GM23338 (cell line): ENCODE measurements around the gene ADD3. TPM values are rescaled to one million over a fixed set of nuclear protein-coding genes. Genes with fewer than 3 reads are reported as not detected.

Experiments
- ATAC-seq: fragments of 200-7000 bp; cut with Tn5 transposase; 3 replicates; pipeline ENCODE4 v1.9.1; 2020
- DNase-seq: peaks from one replicate; pipeline ENCODE4 v3.0.0-alpha.2; 2015; ENCODE audit warnings: low spot score
- H2AFZ ChIP-seq: fragments of 200-600 bp; sonication (generic); 2 replicates; pipeline ENCODE4 v1.8.0; 2016; ENCODE audit warnings: antibody characterized with exemption, mild to moderate bottlenecking, moderate library complexity
- H3F3A ChIP-seq: fragments of 200-600 bp; sonication (generic); replicated peaks from 2 replicates; pipeline ENCODE4 v1.8.0; 2017; ENCODE audit warnings: antibody characterized with exemption, mixed run types, low read depth
- H3K27ac ChIP-seq: fragments of 200-600 bp; sonication (generic); 2 replicates; pipeline ENCODE4 v1.6.1; 2016; ENCODE audit warnings: low read depth
- H3K27me3 ChIP-seq: fragments of 200-600 bp; sonication (generic); 2 replicates; pipeline ENCODE4 v1.8.0; 2016; ENCODE audit warnings: mild to moderate bottlenecking, mixed run types, moderate library complexity; ENCODE audit not compliant: insufficient read depth
- H3K36me3 ChIP-seq: fragments of 200-600 bp; sonication (generic); 2 replicates; pipeline ENCODE4 v1.8.0; 2016; ENCODE audit warnings: mild to moderate bottlenecking; ENCODE audit not compliant: insufficient read depth
- H3K4me1 ChIP-seq: fragments of 200-600 bp; sonication (generic); 2 replicates; pipeline ENCODE4 v1.8.0; 2016; ENCODE audit warnings: mild to moderate bottlenecking, moderate library complexity; ENCODE audit not compliant: insufficient read depth
- H3K4me2 ChIP-seq: fragments of 200-600 bp; sonication (generic); 2 replicates; pipeline ENCODE4 v1.7.1; 2017; ENCODE audit warnings: mixed run types
- H3K4me3 ChIP-seq: fragments of 200-600 bp; sonication (generic); 2 replicates; pipeline ENCODE4 v1.6.1; 2016; ENCODE audit warnings: mixed run types
- H3K79me2 ChIP-seq: fragments of 200-600 bp; sonication (generic); replicated peaks from 2 replicates; pipeline ENCODE4 v1.8.0; 2017; ENCODE audit warnings: mild to moderate bottlenecking; ENCODE audit not compliant: insufficient read depth
- H3K9me2 ChIP-seq: fragments of 200-600 bp; sonication (generic); 2 replicates; pipeline ENCODE4 v1.8.0; 2017; ENCODE audit not compliant: insufficient read depth
- H4K20me1 ChIP-seq: fragments of 200-600 bp; sonication (generic); replicated peaks from 2 replicates; pipeline ENCODE4 v1.8.0; 2017; ENCODE audit warnings: mild to moderate bottlenecking; ENCODE audit not compliant: insufficient read depth
- H3K27ac Mint-ChIP-seq: 2 replicates; pipeline ENCODE4 v1.8.0; 2020; ENCODE audit warnings: inconsistent platforms, mild to moderate bottlenecking, moderate library complexity, mixed read lengths
- H3K27me3 Mint-ChIP-seq: 3 replicates; pipeline ENCODE4 v1.8.0; 2022; ENCODE audit warnings: low read depth, mild to moderate bottlenecking, moderate library complexity, mixed read lengths, inconsistent platforms; ENCODE audit not compliant: insufficient read depth, poor library complexity
- H3K36me3 Mint-ChIP-seq: 3 replicates; pipeline ENCODE4 v1.8.0; 2021; ENCODE audit warnings: low read depth, mild to moderate bottlenecking, inconsistent platforms, moderate library complexity, mixed read lengths
- H3K4me1 Mint-ChIP-seq: 3 replicates; pipeline ENCODE4 v1.8.0; 2020; ENCODE audit warnings: mild to moderate bottlenecking, inconsistent platforms, mixed read lengths
- H3K4me3 Mint-ChIP-seq: 3 replicates; pipeline ENCODE4 v1.8.0; 2021; ENCODE audit warnings: moderate library complexity, mild to moderate bottlenecking, inconsistent platforms, mixed read lengths
- H3K9me3 Mint-ChIP-seq: 3 replicates; pipeline ENCODE4 v1.8.0; 2020; ENCODE audit warnings: moderate library complexity, mild to moderate bottlenecking, inconsistent platforms, mixed read lengths
- CREB1 ChIP-seq: fragments of 250-450 bp; sonication (Bioruptor Pico); IDR thresholded peaks from 2 replicates; pipeline ENCODE4 v1.5.0; 2020; ENCODE audit warnings: low read depth, mild to moderate bottlenecking, moderate library complexity
- CTCF ChIP-seq, 2 experiments: fragments of 200-600 bp in 1 of 2; sonication (generic) in 1 of 2; conservative IDR thresholded peaks; 2 replicates each; pipeline versions ENCODE4 v1.5.1 to v1.6.1; 2016 to 2017; ENCODE audit warnings: antibody characterized with exemption in 2 of 2, low read depth in 2 of 2, mild to moderate bottlenecking in 2 of 2, moderate library complexity in 1 of 2
- ETS1 ChIP-seq: IDR thresholded peaks from 2 replicates; pipeline ENCODE4 v1.6.1; 2016; ENCODE audit warnings: antibody characterized with exemption
- EZH2phosphoT487 ChIP-seq: fragments of 200-600 bp; sonication (generic); IDR thresholded peaks from one replicate; pipeline ENCODE4 v1.8.1; 2018; ENCODE audit warnings: antibody characterized with exemption; ENCODE audit not compliant: unreplicated experiment
- JUNB ChIP-seq: IDR thresholded peaks from one replicate; pipeline ENCODE4 v1.6.1; 2016; ENCODE audit warnings: antibody characterized with exemption; ENCODE audit not compliant: unreplicated experiment
- NANOG ChIP-seq: IDR thresholded peaks from 2 replicates; pipeline ENCODE4 v1.6.1; 2016; ENCODE audit warnings: antibody characterized with exemption, borderline replicate concordance
- POLR2AphosphoS5 ChIP-seq: IDR thresholded peaks from 2 replicates; pipeline ENCODE4 v1.6.1; 2016; ENCODE audit warnings: antibody characterized with exemption, low read depth
- STAT1 ChIP-seq: IDR thresholded peaks from one replicate; pipeline ENCODE4 v1.6.1; 2016; ENCODE audit warnings: antibody characterized with exemption; ENCODE audit not compliant: unreplicated experiment
- ZNF114 ChIP-seq: fragments of 250-450 bp; sonication (Bioruptor Pico); IDR thresholded peaks from 2 replicates; pipeline ENCODE4 v1.5.0; 2020; ENCODE audit warnings: mild to moderate bottlenecking, moderate library complexity
- polyA plus RNA-seq: library from polyadenylated mRNA; unstranded; fragments of >200 nt; fragmentation: Nextera tagmentation; extraction: Ambion mirVana; gene quantifications from 2 replicates; pipeline ENCODE4 v1.2.1, GENCODE V29; 2016
- total RNA-seq: library from RNA; depleted of rRNA; stranded (reverse); fragments of >200 nt; shearing (Covaris generic); gene quantifications from 2 replicates; pipeline ENCODE4 v1.2.3, GENCODE V29; 2014
- TF ChIP-seq, protein P1 (sequence below): fragments of 250-450 bp; sonication (Bioruptor Pico); IDR thresholded peaks from 2 replicates; pipeline ENCODE4 v1.5.0; 2020; ENCODE audit warnings: mild to moderate bottlenecking, moderate library complexity
- TF ChIP-seq, protein P2 (sequence below): IDR thresholded peaks from one replicate; pipeline ENCODE4 v1.6.1; 2018; ENCODE audit warnings: antibody characterized with exemption; ENCODE audit not compliant: unreplicated experiment

ADD3 gene
- total and polyA plus RNA-seq, 2 experiments from 2014 or later: 68.5 to 767 TPM

DNA sequence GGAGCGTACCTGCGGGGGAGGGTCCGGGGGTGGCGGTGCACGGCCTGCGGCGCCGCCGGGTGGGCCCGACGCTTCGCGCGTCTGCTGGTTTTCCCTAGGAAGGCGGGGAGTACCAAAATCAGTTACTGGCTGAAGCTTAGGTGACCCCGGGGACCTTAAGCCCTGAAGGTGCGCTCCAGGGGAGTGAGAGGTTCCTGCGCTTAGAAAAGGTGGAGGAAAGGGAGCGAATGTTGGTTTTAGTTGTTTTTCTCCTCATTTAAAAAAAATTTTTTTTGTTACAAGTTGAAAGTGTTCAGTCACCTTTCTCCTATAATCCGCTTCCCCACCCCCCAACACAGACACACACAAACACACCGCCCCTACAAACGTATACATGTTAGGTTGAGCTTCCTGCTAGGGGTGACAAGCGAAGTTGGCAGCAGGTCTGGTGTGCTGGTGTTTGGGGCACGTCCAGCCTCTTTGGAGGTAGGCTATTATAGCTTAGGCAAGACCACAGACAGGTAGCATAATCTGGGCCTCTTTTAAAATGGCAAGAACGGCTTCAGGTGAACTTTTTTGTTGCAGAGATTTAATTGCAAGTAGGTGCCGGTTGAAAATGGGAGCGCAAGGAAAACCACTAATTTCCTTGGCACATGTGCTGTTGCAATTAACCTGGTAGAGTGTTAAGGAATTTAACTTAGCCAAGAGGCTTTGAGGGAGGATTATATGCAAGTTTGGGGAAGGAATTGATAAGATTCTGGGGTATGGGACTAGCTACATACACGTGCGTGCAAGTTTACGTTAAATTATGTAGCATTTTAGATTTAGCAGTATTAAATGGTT, 945 bp downstream of the ADD3 start:
- peak; percentile 67 for DNase-seq

More for the DNA sequence above, 945 bp downstream of the ADD3 start:
- peaks cover 11% of the 10 kb centered on the region for H3K27me3 ChIP-seq
- no peaks in the 10 kb centered on the region for H3F3A ChIP-seq
- peaks cover 55% of the 10 kb centered on the region for H3K4me1 Mint-ChIP-seq
- H3K27ac Mint-ChIP-seq: peak overlapping the region; percentile 74
- peak overlapping the region; percentile 87 for H3K27ac ChIP-seq
- no peaks in the 10 kb centered on the region for H3K9me3 Mint-ChIP-seq
- H2AFZ ChIP-seq: no peak overlapping the region
- H3K9me2 ChIP-seq: no peaks in the 10 kb centered on the region
- H3K4me1 ChIP-seq: peaks cover 66% of the 10 kb centered on the region
- TF ChIP-seq, protein P1, sequence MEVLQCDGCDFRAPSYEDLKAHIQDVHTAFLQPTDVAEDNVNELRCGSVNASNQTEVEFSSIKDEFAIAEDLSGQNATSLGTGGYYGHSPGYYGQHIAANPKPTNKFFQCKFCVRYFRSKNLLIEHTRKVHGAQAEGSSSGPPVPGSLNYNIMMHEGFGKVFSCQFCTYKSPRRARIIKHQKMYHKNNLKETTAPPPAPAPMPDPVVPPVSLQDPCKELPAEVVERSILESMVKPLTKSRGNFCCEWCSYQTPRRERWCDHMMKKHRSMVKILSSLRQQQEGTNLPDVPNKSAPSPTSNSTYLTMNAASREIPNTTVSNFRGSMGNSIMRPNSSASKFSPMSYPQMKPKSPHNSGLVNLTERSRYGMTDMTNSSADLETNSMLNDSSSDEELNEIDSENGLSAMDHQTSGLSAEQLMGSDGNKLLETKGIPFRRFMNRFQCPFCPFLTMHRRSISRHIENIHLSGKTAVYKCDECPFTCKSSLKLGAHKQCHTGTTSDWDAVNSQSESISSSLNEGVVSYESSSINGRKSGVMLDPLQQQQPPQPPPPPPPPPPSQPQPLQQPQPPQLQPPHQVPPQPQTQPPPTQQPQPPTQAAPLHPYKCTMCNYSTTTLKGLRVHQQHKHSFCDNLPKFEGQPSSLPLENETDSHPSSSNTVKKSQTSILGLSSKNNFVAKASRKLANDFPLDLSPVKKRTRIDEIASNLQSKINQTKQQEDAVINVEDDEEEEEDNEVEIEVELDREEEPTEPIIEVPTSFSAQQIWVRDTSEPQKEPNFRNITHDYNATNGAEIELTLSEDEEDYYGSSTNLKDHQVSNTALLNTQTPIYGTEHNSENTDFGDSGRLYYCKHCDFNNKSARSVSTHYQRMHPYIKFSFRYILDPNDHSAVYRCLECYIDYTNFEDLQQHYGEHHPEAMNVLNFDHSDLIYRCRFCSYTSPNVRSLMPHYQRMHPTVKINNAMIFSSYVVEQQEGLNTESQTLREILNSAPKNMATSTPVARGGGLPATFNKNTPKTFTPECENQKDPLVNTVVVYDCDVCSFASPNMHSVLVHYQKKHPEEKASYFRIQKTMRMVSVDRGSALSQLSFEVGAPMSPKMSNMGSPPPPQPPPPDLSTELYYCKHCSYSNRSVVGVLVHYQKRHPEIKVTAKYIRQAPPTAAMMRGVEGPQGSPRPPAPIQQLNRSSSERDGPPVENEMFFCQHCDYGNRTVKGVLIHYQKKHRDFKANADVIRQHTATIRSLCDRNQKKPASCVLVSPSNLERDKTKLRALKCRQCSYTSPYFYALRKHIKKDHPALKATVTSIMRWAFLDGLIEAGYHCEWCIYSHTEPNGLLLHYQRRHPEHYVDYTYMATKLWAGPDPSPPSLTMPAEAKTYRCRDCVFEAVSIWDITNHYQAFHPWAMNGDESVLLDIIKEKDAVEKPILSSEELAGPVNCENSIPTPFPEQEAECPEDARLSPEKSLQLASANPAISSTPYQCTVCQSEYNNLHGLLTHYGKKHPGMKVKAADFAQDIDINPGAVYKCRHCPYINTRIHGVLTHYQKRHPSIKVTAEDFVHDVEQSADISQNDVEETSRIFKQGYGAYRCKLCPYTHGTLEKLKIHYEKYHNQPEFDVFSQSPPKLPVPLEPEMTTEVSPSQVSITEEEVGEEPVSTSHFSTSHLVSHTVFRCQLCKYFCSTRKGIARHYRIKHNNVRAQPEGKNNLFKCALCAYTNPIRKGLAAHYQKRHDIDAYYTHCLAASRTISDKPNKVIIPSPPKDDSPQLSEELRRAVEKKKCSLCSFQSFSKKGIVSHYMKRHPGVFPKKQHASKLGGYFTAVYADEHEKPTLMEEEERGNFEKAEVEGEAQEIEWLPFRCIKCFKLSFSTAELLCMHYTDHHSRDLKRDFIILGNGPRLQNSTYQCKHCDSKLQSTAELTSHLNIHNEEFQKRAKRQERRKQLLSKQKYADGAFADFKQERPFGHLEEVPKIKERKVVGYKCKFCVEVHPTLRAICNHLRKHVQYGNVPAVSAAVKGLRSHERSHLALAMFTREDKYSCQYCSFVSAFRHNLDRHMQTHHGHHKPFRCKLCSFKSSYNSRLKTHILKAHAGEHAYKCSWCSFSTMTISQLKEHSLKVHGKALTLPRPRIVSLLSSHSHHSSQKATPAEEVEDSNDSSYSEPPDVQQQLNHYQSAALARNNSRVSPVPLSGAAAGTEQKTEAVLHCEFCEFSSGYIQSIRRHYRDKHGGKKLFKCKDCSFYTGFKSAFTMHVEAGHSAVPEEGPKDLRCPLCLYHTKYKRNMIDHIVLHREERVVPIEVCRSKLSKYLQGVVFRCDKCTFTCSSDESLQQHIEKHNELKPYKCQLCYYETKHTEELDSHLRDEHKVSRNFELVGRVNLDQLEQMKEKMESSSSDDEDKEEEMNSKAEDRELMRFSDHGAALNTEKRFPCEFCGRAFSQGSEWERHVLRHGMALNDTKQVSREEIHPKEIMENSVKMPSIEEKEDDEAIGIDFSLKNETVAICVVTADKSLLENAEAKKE (CRISPR knock-in tag): no peak
- TF ChIP-seq NANOG (no peak), ETS1 (no peak; the same call in 1 of the 2 replicates), JUNB (no peak), CTCF (conservative IDR thresholded peaks at IDR 0.05; ENCODE audit: low read depth in 2 of 2) (no peak), EZH2phosphoT487 (no peak), ZNF114 (CRISPR knock-in tag) (no peak), POLR2AphosphoS5 (no peak), STAT1 (no peak), CREB1 (CRISPR knock-in tag) (no peak)
- TF ChIP-seq, protein P2, sequence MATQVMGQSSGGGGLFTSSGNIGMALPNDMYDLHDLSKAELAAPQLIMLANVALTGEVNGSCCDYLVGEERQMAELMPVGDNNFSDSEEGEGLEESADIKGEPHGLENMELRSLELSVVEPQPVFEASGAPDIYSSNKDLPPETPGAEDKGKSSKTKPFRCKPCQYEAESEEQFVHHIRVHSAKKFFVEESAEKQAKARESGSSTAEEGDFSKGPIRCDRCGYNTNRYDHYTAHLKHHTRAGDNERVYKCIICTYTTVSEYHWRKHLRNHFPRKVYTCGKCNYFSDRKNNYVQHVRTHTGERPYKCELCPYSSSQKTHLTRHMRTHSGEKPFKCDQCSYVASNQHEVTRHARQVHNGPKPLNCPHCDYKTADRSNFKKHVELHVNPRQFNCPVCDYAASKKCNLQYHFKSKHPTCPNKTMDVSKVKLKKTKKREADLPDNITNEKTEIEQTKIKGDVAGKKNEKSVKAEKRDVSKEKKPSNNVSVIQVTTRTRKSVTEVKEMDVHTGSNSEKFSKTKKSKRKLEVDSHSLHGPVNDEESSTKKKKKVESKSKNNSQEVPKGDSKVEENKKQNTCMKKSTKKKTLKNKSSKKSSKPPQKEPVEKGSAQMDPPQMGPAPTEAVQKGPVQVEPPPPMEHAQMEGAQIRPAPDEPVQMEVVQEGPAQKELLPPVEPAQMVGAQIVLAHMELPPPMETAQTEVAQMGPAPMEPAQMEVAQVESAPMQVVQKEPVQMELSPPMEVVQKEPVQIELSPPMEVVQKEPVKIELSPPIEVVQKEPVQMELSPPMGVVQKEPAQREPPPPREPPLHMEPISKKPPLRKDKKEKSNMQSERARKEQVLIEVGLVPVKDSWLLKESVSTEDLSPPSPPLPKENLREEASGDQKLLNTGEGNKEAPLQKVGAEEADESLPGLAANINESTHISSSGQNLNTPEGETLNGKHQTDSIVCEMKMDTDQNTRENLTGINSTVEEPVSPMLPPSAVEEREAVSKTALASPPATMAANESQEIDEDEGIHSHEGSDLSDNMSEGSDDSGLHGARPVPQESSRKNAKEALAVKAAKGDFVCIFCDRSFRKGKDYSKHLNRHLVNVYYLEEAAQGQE: no peak
- H3K79me2 ChIP-seq: peaks cover 53% of the 10 kb centered on the region
- H3K4me2 ChIP-seq: peak overlapping the region; percentile 83
- peak; percentile 4; the same call in 2 of the 3 replicates for ATAC-seq
- H3K4me3 Mint-ChIP-seq: no peak overlapping the region; the same call in 2 of the 3 replicates
- 0 out of 2 replicates have a peak, but pooled peaks cover 6% of the 10 kb centered on the region for H4K20me1 ChIP-seq
- H3K36me3 Mint-ChIP-seq: no peaks in the 10 kb centered on the region
- no peaks in the 10 kb centered on the region for H3K36me3 ChIP-seq
- peak overlapping the region; percentile 63 for H3K4me3 ChIP-seq
- H3K27me3 Mint-ChIP-seq: no peaks in the 10 kb centered on the region
